Measurements from ENCODE around the gene ZGPAT. TPM values are rescaled to one million over a fixed set of nuclear protein-coding genes. Genes with fewer than 3 reads are reported as not detected.

Gene ZGPAT
- total and polyA plus RNA-seq, 2 of the 8 experiments (the other 6 are each of a cell fraction or from before 2014, with no cell fraction given) = 14.5 to 21.4 TPM

GRCh38 chr20:63705232-63706026 is 2.4 kb upstream of the ZGPAT start (continued):
- TF ChIP-seq ATF2 (IDR thresholded peaks at IDR 0.05; ENCODE audit: low read length) = no peak

All from H1 (cell line).